ENCODE data around the gene HMBS.

DNA sequence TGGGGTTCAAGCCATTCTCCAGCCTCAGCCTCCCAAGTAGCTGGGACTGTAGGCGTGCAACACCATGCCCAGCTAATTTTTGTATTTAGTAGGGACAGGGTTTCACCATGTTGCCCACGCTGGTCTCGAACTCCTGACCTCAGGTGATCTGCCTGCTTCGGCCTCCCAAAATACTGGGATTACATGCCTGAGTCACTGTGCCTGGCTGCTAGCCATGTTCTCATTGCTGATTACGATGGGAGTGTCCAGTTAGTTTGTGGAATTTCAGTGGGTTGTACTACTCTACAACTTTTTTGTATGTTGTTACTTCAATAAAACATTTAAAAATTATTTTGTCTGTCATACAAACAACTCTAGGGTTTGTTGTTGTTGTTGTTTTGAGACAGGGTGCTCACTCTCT is 21.9 kb upstream of the HMBS start:
- TF ChIP-seq, protein P1, sequence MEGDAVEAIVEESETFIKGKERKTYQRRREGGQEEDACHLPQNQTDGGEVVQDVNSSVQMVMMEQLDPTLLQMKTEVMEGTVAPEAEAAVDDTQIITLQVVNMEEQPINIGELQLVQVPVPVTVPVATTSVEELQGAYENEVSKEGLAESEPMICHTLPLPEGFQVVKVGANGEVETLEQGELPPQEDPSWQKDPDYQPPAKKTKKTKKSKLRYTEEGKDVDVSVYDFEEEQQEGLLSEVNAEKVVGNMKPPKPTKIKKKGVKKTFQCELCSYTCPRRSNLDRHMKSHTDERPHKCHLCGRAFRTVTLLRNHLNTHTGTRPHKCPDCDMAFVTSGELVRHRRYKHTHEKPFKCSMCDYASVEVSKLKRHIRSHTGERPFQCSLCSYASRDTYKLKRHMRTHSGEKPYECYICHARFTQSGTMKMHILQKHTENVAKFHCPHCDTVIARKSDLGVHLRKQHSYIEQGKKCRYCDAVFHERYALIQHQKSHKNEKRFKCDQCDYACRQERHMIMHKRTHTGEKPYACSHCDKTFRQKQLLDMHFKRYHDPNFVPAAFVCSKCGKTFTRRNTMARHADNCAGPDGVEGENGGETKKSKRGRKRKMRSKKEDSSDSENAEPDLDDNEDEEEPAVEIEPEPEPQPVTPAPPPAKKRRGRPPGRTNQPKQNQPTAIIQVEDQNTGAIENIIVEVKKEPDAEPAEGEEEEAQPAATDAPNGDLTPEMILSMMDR (IDR thresholded peaks at IDR 0.05; ENCODE audit: insufficient read depth, low read length, poor library complexity, severe bottlenecking): no peak
- TF ChIP-seq EZH2phosphoT487 (conservative IDR thresholded peaks at IDR 0.05; ENCODE audit: low read length): no peak
